AG20443 (cell line): ENCODE results near the gene CFAP92.
"Not testable (repeated sequence)": the region's sequence is repeated elsewhere in the genome, so short reads cannot be mapped to it uniquely, and the experiment has no call there.

Source experiments
- DNase-seq: peaks from one replicate; pipeline ENCODE4 v3.0.0; 2012; ENCODE audit warnings: low spot score, mixed read lengths

The CFAP92 gene

DNA sequence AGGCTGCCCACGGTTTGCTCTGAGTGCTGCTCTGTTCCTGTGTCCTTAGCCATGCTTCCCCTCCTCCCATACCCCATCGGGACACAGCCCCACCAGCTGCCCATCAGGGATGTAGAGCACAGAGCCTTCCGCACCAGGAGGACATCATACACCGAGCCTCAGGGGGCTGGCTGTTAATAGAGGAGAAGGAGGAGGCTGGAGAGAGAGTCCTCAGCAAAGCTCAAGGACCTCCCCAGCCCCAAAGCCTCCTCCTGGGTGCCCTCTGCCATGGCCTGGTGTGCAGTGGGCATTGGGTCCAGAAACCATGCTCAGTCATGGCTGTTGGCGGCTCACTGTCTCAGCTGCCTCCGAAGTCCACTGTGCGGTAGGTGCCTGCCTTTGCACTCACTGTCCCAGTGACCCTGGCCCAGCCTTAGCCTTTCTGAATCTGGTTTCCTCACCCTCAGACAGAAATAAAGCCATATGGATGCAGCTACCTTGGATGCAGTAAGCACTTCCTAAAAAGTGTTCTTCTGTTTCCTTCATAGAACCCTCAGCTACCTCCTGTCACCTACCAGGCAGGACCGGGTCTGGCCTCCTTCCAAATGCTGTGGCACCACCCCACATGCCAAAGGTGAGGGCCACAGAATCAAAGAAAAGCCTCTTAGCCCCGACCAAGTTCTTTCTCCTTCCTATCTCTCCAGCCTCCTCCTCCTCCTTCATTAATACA, 60.5 kb downstream of the CFAP92 start:
- no peak for DNase-seq

GRCh38 chr3:128932516-128933212, 61.2 kb downstream of the CFAP92 start:
- DNase-seq = no peak

- DNase-seq = no peak
These were observed 62.8 kb downstream of the CFAP92 start for GRCh38 chr3:128931046-128931445.

- no peak for DNase-seq
These were observed 64.5 kb downstream of the CFAP92 start for GRCh38 chr3:128929364-128929763.

- DNase-seq = not testable (repeated sequence)
These were observed 69.9 kb downstream of the CFAP92 start for GRCh38 chr3:128923986-128924385.

DNA sequence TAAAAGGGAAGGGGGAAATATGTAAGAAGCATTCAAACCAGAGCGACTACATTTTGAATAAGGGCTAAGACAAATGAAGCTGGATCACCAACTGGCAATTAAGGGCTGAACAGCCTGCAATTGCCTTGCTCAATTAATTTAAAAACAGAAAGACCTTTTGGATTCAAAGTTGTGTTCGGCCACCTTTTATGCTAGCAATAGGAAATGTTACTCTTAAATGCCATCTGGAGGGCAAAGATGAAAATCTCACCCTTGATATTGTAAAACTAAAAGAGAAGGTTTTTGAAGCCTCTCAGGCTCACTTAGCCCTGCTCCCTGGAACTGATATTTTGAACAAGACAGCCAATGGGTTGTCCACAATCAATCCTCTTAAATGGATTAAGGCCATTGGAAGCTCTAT, 70.3 kb downstream of the CFAP92 start:
- no peak for DNase-seq

GRCh38 chr3:128922804-128923459, 70.9 kb downstream of the CFAP92 start:
- no peak for DNase-seq

- DNase-seq = no peak
These were observed 73.9 kb downstream of the CFAP92 start for GRCh38 chr3:128919988-128920387.

- no peak for DNase-seq
These were observed 76.6 kb downstream of the CFAP92 start for GRCh38 chr3:128917291-128917690.

GRCh38 chr3:128914966-128915645, 78.8 kb downstream of the CFAP92 start:
- no peak for DNase-seq

DNA sequence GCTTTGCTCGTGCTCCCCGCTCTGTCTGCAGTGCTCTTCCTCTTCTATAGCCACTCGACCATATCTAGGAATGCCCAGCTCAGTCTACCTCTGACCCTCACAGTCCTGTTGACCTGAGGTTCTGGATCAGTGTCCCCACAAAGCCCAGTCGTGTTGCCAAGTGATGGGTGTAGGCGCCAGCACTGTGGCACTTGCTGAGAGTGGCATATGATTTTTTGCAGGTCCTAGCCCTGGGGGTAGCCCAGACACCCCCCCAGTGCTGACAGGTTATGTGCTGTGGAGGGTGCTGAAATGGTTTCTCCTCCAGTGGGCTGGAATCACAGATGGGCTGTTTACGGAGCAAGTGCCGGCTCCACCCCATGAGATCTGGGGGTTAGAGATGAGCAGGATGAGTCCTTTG, 82.0 kb downstream of the CFAP92 start:
- DNase-seq = no peak

GRCh38 chr3:128910006-128910405, 83.9 kb downstream of the CFAP92 start:
- DNase-seq = no peak

GRCh38 chr3:128908951-128909350, 84.9 kb downstream of the CFAP92 start:
- no peak for DNase-seq

- DNase-seq = no peak
These were observed 86.0 kb downstream of the CFAP92 start for GRCh38 chr3:128907706-128908445.

GRCh38 chr3:128906804-128907525, 86.9 kb downstream of the CFAP92 start:
- DNase-seq = no peak

DNA sequence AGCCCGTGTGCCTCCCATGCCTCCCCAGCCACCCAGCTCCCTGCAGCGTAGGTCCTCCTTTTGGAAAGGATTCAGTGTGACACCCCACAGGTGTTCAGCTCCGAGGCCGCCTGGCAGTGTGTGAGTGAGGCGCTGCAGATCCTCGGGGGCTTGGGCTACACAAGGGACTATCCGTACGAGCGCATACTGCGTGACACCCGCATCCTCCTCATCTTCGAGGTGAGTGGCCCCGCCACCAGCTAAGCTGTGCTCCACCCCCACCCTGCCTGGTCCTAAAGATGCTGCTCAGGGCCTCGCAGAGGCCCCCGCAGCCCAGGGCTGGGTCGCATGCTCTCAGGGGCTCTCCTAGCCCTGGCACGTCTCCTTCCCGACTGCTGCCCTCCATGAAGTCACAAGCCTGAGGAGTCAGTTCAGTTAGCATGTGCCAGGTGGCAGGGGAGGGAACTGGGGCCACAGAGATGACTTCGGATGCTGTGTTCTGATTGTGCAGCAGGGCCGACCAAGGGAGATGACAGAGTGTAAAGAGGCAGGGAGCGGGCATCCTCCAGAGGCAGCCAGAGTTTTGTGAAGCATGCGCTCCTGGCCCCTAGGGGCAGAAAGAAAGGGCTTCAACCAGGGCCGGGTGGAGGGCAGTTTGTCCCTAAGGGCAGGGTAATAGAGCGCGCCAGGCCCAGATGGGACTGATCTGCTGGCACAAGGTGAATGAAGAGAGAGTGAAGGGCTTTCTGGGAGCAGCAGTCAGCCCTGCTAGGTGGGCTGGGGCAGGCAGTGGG, 87.7 kb downstream of the CFAP92 start:
- no peak for DNase-seq

DNA sequence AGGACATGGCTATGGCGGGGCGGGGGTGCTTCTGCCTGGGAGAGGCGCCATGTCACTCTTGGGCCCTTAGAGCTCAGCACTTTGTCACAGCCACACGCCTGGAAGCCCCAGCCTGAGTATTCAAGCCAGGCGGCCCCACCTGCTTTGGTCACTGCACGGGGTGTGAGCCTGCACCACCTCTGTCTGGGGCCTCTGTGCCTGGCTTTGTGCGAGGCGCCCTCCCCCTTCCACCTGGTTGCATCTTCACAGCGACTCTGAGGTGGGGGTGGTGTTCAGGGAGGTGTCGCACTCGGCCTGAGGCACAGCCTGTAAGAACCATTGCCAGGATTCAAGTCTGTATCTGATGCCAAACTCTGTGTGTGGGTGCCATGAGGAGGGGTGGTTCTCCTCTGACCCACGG, 90.4 kb downstream of the CFAP92 start:
- DNase-seq = no peak

GRCh38 chr3:128902426-128902825, 91.5 kb downstream of the CFAP92 start:
- DNase-seq = no peak

DNA sequence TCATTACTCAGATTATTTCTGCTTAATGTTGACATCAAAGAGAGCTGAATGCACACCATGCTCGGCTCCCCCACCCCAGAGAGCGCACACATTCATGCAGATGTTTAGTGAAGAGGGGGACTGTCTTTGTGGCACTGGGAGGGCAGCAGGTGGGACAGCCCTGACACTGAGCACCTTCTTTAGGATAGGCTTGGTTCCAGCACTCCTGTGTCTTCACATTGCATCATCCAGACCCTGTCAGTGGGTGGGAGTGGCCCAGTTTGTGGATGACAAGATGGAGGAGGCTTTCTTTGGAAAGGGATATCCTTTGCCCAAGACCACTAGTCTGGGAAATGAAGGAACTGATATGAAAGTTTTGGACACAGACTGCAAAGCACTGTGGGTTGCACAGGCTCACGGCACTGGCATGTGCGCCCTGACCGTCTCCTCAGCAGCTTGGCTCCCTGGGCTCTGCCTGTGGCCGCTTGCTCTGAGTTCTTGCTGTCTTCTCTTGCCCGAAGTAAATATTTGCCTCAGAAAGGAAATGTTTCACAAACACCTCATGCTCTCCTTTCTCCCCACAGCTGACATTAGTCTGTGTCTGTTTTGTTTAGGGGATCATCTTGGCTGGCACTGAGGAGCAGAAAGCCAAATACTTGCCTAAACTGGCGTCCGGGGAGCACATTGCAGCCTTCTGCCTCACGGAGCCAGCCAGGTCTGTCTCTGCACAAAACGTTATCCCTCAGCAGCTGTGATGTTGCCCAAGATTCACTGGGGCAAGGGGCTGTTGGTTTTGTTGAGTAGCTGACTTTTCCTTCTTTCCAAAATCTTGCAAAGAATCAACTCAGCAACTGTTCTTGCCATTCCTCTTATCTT, 97.8 kb downstream of the CFAP92 start:
- no peak for DNase-seq
